Panc1 (cell line): Measurements from ENCODE around the gene AK6. TPM values are rescaled to one million over a fixed set of nuclear protein-coding genes. Genes with fewer than 3 reads are reported as not detected.

ENCODE experiments used
- ATAC-seq: fragments of 200-7000 bp; cut with Tn5 transposase; 2 replicates; pipeline ENCODE4 v1.9.1; 2020; ENCODE audit warnings: mild to moderate bottlenecking, moderate library complexity
- BruUV-seq: library from RNA; stranded (reverse); fragments of 400-500 nt; replicated peaks from 2 replicates; lab custom pipeline; 2021; lab: Mats Ljungman, UMichigan
- CTCF ChIA-PET: fragments of 300-600 bp; sonication (Branson Sonifier 250); formaldehyde crosslinking; loops from one replicate; lab custom pipeline; 2022; ENCODE audit warnings: antibody characterized with exemption; lab: Charles Lee
- POLR2A ChIA-PET: fragments of 300-600 bp; sonication (Branson Sonifier 250); formaldehyde crosslinking; loops from one replicate; lab custom pipeline; 2022; ENCODE audit warnings: antibody characterized with exemption; lab: Charles Lee
- DNase-seq: peaks from one replicate; pipeline ENCODE4 v3.0.0-alpha.2; 2010; ENCODE audit warnings: low read depth, low spot score
- H3K27ac ChIP-seq: 2 replicates; pipeline ENCODE4 v1.5.1; 2011; ENCODE audit warnings: mild to moderate bottlenecking, low read length, inconsistent platforms
- H3K27me3 ChIP-seq: fragments of 200-500 bp; sonication (Bioruptor generic); 2 replicates; pipeline ENCODE4 v1.6.0; 2014; ENCODE audit warnings: low read length, inconsistent platforms; ENCODE audit not compliant: control insufficient read depth, insufficient read depth
- H3K36me3 ChIP-seq: fragments of 200-500 bp; sonication (Bioruptor generic); 2 replicates; pipeline ENCODE4 v1.5.1; 2014; ENCODE audit warnings: inconsistent platforms, mild to moderate bottlenecking, low read length, moderate library complexity; ENCODE audit not compliant: control insufficient read depth, insufficient read depth
- H3K4me1 ChIP-seq: 2 replicates; pipeline ENCODE4 v1.5.1; 2011; ENCODE audit warnings: inconsistent platforms, mild to moderate bottlenecking, low read length, moderate library complexity; ENCODE audit not compliant: control insufficient read depth, insufficient read depth
- H3K4me3 ChIP-seq, 2 experiments: 2 replicates each; pipeline ENCODE4 v1.5.1; 2011 to 2012; ENCODE audit warnings: low read depth in 2 of 2, low read length in 2 of 2, mild to moderate bottlenecking in 2 of 2, inconsistent platforms in 1 of 2, moderate library complexity in 1 of 2
- H3K9me3 ChIP-seq: fragments of 200-500 bp; sonication (Bioruptor generic); 2 replicates; pipeline ENCODE4 v1.5.1; 2014; ENCODE audit warnings: low read depth, mild to moderate bottlenecking, inconsistent platforms, low read length, moderate library complexity; ENCODE audit not compliant: control insufficient read depth, insufficient read depth
- CTCF ChIP-seq: fragments of 450-650 bp; IDR thresholded peaks from 2 replicates; pipeline ENCODE4 v1.5.1; 2017; ENCODE audit warnings: mild to moderate bottlenecking
- POLR2AphosphoS5 ChIP-seq: IDR thresholded peaks from 2 replicates; pipeline ENCODE4 v1.6.1; 2012; ENCODE audit warnings: mild to moderate bottlenecking, low read depth, low read length, moderate library complexity
- REST ChIP-seq, 2 experiments: IDR thresholded peaks; 2 replicates each; pipeline ENCODE4 v1.6.1; 2011 to 2012; ENCODE audit warnings: low read depth in 2 of 2, control low read depth in 1 of 2, low read length in 1 of 2, mild to moderate bottlenecking in 1 of 2, moderate library complexity in 1 of 2; ENCODE audit not compliant: insufficient read depth in 1 of 2
- SIN3A ChIP-seq: IDR thresholded peaks from 2 replicates; pipeline ENCODE4 v1.6.1; 2012; ENCODE audit warnings: low read depth, mild to moderate bottlenecking, low read length, moderate library complexity, borderline replicate concordance; ENCODE audit not compliant: insufficient read depth
- TCF7L2 ChIP-seq: IDR thresholded peaks from 2 replicates; pipeline ENCODE4 v1.6.1; 2011; ENCODE audit warnings: mild to moderate bottlenecking, low read depth, low read length, inconsistent platforms
- in situ Hi-C: cut with HindIII; loops from 2 replicates; pipeline ENCODE4 v1.10.0; 2016; ENCODE audit warnings: low sequenced_read_pairs, low pct_unique_long_range_greater_than_20kb
- intact Hi-C: fragments of 100-400 bp; cut with micrococcal nuclease; formaldehyde crosslinking; loops from one replicate; pipeline ENCODE4 v1.10.0; 2022; ENCODE audit not compliant: unreplicated experiment
- total RNA-seq: library from RNA; stranded (reverse); gene quantifications from one replicate; pipeline ENCODE4 v1.2.1, GENCODE V29; 2021; ENCODE audit not compliant: unreplicated experiment

AK6 gene
- total RNA-seq, 1 experiment from 2014 or later = 61.3 TPM

- in situ Hi-C loops = no loop called here
- ChIA-PET CTCF (no interaction called here), POLR2A (no interaction called here)
- peaks cover 9% of the 10 kb centered on the region; the same call in 1 of the 2 replicates for H3K4me1 ChIP-seq
- H3K36me3 ChIP-seq = no peaks in the 10 kb centered on the region; the same call in none of the 2 replicates
- no peak overlapping the region for H3K4me3 ChIP-seq
- H3K27me3 ChIP-seq = no peaks in the 10 kb centered on the region
- intact Hi-C loops = no loop called here
- DNase-seq (no peak), ATAC-seq (no peak)
- H3K27ac ChIP-seq = 0 out of 2 replicates have a peak overlapping the region, but pooled peaks have one; percentile 11
- BruUV-seq = no TSS peak
- no peak for TF ChIP-seq POLR2AphosphoS5
- no peak for TF ChIP-seq REST (IDR thresholded peaks at IDR 0.05; ENCODE audit: insufficient read depth in 1 of 2, low read depth in 2 of 2, low read length in 1 of 2)
- no peak for TF ChIP-seq TCF7L2
- no peak for TF ChIP-seq CTCF
- no peak for TF ChIP-seq SIN3A
- H3K9me3 ChIP-seq = no peaks in the 10 kb centered on the region
Measured at GRCh38 chr5:69416699-69417098, 47.4 kb upstream of the AK6 start.

GRCh38 chr5:69416180-69416579, 46.9 kb upstream of the AK6 start:
- no peak for TF ChIP-seq CTCF
- Histone ChIP-seq H3K4me3 (peak overlapping the region in 1 of 2 experiments; percentile 66; a peak in 2 of 4 replicates), H3K27me3 (no peaks in the 10 kb centered on the region), H3K9me3 (no peaks in the 10 kb centered on the region), H3K36me3 (no peaks in the 10 kb centered on the region; the same call in none of the 2 replicates), H3K27ac (peak overlapping the region; percentile 81; the same call in 1 of the 2 replicates), H3K4me1 (peaks cover 9% of the 10 kb centered on the region; the same call in 1 of the 2 replicates)
- DNase-seq (no peak), ATAC-seq (no peak)
- intact Hi-C loops = no loop called here
- ChIA-PET POLR2A (no interaction called here), CTCF (no interaction called here)
- BruUV-seq = TSS peak; percentile 54
- in situ Hi-C loops = no loop called here
